ENCODE results near the gene UNC119B.

Gene UNC119B

GRCh38 chr12:120688527-120689071 lies 21.7 kb upstream of the UNC119B start:
- DNase-seq (ENCODE audit: low read depth): no peak

DNA sequence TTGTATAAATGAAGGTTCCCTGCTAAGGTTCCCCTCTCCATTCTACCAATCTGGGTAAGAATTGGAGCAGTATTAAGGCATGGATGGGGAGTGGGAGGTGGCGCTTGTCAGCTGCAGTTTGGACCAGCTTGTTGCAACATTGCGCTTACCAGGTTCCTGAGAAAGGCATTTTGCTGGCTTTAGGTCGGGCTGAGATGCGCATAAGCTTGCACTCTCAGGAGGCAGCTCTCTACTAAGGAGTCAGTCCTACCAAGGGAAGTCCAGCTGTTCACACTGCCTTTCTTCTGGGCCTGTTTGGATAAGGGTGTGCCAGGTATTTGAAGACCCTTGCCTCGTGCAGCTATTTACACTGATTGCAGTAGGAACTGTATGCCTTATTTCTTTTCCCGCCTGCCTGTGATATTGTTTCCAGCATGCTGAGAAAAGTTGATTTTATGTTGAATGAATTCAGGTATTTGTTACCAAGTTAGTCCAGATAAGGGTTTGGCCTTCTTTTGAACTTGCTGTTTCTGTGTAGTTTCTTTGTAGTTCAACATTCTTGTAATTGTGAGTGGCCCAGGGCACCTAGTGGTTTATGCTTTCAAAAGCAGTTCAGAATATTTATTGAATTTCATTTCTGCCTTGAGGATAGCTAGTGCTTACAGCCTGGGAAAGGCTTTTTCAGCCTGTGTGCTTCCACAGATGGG lies 20.7 kb upstream of the UNC119B start:
- DNase-seq (ENCODE audit: low read depth): no peak

GRCh38 chr12:120690083-120690450 lies 20.2 kb upstream of the UNC119B start:
- no peak for DNase-seq (ENCODE audit: low read depth)

- no peak for DNase-seq (ENCODE audit: low read depth)
Observed at GRCh38 chr12:120690978-120691377, 19.3 kb upstream of the UNC119B start.

DNA sequence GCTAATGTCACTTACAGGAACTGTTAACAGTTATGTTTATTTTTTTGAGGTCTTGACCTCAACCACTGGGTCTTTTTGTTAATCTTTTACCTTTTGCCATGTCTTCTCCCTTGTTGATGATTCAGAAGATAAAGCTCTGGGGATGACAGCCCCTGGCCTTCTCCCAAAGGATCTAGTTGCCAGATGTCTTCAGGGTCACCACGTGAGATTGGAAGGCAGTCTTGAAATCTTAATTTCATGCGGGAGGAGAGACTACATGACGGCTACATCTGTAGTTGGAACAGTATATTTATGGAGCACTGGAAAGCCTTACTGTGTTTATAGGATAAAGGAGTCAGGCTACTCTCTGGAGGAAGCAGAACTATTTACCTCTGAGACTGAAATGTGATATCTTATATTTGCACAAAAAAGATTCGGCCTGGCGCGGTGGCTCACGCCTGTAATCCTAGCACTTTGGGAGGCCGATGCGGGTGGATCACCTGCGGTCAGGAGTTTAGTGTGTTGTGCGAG lies 17.7 kb upstream of the UNC119B start:
- DNase-seq (ENCODE audit: low read depth): no peak

DNA sequence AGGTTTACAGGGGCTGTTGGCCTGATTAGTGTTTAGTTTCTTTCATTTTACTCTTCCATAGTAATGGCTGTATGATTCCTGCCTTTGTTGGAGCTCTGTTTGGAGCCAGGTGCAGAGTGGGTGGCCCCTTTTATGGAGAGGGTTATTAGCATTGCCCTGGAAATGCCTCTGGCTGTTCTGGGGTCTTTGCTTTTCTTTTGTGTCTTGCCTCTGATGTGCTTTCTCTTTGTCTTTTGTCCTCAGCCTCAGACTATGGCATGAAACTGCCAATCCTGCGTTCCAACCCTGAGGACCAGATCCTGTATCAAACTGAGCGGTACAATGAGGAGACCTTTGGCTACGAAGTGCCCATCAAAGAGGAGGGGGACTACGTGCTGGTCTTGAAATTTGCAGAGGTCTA lies 16.4 kb upstream of the UNC119B start:
- no peak for DNase-seq (ENCODE audit: low read depth)

DNA sequence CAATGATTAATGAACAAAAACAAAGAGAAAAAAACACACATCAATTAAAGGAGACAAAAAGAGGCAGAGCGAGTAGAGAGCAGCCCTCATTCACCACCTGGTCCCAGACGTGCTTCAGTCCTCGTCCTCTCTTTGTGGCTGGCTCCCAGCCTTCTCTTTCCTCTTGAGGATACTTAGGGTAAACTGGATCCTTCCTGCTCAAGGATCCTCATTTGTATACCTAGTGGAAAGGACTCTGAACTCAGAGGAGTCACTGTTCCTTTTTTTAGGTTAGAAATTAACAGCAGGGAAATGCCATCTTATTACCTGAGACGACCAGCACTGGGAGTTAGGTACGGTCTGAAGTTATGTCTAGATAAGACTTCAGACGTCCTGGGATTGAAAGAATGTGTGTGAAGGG lies 13.6 kb upstream of the UNC119B start:
- DNase-seq (ENCODE audit: low read depth): no peak

DNA sequence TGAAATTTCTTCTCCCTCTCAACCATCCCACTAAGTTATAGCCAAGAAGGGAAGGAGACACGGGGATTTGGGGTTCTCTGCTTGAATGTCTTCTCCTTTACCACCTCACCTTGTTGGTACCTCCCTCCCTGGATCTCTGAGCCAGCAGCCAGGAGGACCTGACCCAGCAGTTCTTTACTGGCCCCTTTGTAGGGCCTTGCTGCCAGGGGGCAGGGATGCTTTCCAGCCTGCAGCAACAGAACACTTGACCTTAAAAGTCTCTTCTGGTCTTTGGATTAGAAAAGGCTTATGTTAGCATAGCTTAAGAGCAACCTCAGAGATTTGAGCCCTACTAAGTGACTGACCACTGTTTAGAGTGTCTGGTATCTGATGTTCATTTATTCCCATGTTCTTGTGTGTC lies 12.9 kb upstream of the UNC119B start:
- DNase-seq (ENCODE audit: low read depth): no peak

- no peak for DNase-seq (ENCODE audit: low read depth)
Observed at GRCh38 chr12:120698665-120699064, 11.6 kb upstream of the UNC119B start.

GRCh38 chr12:120699553-120699952 lies 10.7 kb upstream of the UNC119B start:
- DNase-seq (ENCODE audit: low read depth): no peak

DNA sequence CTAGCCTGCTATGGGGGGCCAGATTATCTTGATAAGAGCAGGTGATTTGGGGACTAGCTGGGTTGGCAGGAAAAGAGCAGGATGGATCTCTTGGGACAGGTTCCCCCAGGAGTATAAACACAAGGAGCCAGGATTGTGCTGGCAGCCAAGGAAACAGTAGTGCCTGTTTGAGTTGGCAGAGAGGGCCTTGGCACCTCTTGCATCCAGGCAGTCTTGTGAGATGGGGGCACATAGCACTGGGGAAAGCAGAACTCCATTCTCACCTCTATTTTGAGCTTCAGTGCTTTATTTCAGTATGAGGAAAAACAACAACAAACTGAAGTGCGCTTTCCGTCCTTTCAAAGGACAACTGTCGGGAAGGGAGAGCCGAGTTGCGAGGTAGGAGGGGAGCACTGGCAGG lies 9.4 kb upstream of the UNC119B start:
- no peak for DNase-seq (ENCODE audit: low read depth)

- DNase-seq (ENCODE audit: low read depth): no peak
Observed at GRCh38 chr12:120702637-120703036, 7.6 kb upstream of the UNC119B start.

- DNase-seq (ENCODE audit: low read depth): no peak
Observed at GRCh38 chr12:120703311-120703942, 6.8 kb upstream of the UNC119B start.

DNA sequence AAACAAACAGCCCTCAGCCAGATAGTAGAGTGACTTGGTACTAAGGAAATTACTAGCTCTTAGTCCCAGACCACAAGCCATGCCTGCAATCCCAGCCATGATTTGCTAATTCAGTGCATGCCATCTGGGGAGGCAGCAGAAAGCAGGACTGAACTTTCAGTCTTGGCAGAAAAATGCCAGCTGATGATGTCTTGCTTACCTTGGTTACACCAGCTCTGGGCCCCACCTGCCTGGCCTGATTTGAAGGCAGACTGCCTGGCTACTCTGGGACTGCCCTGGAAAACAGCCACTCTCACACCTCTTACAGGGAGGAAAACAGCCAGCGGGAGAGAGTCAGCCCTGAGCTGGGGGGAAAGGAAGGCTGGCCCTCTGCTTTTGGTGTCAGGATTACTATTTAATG lies 4.6 kb upstream of the UNC119B start:
- no peak for DNase-seq (ENCODE audit: low read depth)

GRCh38 chr12:120706029-120706428 lies 4.2 kb upstream of the UNC119B start:
- DNase-seq (ENCODE audit: low read depth): no peak

- DNase-seq (ENCODE audit: low read depth): no peak
Observed at GRCh38 chr12:120708651-120709050, 1.6 kb upstream of the UNC119B start.

GRCh38 chr12:120710805-120711296 lies 593 bp downstream of the UNC119B start:
- no peak for DNase-seq (ENCODE audit: low read depth)

GRCh38 chr12:120711411-120711810 lies 1.2 kb downstream of the UNC119B start:
- DNase-seq (ENCODE audit: low read depth): no peak

DNA sequence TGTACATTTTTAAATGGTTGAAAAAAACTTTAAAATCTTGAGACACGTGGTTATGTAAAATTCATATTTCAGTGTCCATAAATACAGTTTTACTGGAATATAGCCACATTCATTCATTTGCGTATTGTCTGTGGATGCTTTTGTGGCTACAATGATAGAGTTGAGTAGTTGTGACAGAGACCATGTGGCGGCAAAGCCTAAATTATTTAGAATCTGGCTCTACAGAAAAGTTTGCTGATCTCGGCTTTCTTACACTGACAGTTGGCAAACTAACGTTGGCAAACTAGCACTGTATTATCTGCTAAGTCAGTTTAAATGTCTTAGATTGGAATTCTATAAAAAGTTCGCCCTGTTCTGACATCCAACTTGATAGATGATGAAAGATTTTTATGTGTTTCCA lies 2.4 kb downstream of the UNC119B start:
- DNase-seq (ENCODE audit: low read depth): no peak

DNA sequence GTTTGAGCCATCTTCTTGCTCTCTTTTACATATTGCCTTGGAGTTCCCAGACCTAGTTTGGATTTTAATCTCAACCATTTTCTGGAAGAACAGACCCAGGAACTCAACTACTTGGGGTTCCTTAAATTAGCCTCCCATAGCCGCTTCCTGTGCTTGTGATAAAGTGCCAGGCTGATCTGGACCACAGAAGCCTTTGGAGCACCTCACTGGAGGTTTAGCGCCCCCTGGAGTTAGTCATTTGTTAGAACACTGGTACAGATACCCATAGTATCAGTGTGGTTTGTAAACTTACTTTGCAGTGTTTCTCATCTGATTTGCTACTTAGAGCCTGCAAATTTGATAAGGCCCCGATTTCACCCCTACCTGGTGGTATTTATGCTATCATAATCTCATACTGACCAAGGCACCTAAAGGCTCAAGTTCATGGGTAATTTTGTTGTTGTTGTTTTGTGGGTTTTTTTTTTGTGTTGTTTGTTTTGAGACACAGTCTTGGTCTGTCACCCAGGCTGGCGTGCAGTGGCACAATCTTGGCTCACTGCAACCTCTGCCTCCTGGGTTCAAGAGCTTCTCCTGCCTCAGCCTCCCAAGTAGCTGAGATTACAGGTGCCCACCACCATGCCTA lies 3.7 kb downstream of the UNC119B start:
- peak; percentile 49 for DNase-seq (ENCODE audit: low read depth)

- DNase-seq (ENCODE audit: low read depth): no peak
Observed at GRCh38 chr12:120718055-120718454, 7.8 kb downstream of the UNC119B start.

DNA sequence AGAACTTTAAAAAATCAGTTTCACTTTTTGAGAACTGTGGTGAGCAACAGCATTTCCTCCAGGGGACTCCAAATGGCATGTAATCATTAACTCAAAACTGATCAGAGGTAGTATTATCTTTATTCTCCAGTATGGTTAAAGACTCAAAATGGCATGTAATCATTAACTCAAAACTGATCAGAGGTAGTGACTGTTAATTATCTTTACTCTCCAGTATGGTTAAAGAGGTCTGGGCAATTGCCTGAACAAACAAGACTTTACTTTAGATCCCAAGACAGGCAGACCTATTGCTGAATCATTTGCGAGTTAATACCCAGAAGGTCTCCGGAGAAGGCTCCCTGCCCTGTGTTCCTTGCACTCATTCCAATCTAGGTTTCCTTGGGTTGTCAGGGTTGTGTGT lies 8.8 kb downstream of the UNC119B start:
- DNase-seq (ENCODE audit: low read depth): no peak
